ENCODE data around the gene EIF2D. TPM values are rescaled to one million over a fixed set of nuclear protein-coding genes. Genes with fewer than 3 reads are reported as not detected.

The EIF2D gene
- polyA plus RNA-seq, 2 of the 4 experiments (the other 2 are of a cell fraction) = 31.8 to 63.2 TPM

- DNase-seq (ENCODE audit: low read depth in 1 of 2, low spot score in 1 of 2) (peak; percentile 57 to 79), FAIRE-seq (no peak), ATAC-seq (peak; percentile 92 to 96)
- ChIA-PET POLR2A (interaction anchor here (0.6 kb wide), 1 partner anchor 46 kb away, joined by 4 read pairs; no protein-coding TSS in a partner anchor), CTCF (interaction anchor here (0.6 to 14.4 kb wide), 49 partner anchors 9 to 441 kb away, joined by 3 to 219 read pairs (median 5); partner anchors contain the start of genes EIF2D and IKBKE)
- TF ChIP-seq SREBF2 (IDR thresholded peaks at IDR 0.05) (no peak), KDM5A (IDR thresholded peaks at IDR 0.05) (no peak), PHF8 (IDR thresholded peaks at IDR 0.05; ENCODE audit: borderline replicate concordance, low read depth) (no peak), MYC (IDR thresholded peaks at IDR 0.05; ENCODE audit: borderline replicate concordance, low read length) (0 out of 2 replicates have a peak, but pooled peaks have one; percentile 33), HES2 (IDR thresholded peaks at IDR 0.05) (no peak), TFCP2L1 (CRISPR knock-in tag; IDR thresholded peaks at IDR 0.05) (no peak), EHMT2 (IDR thresholded peaks at IDR 0.05; ENCODE audit: low read depth) (no peak), JUN (IDR thresholded peaks at IDR 0.05) (no peak), BHLHE40 (IDR thresholded peaks at IDR 0.05; ENCODE audit: low read depth, low read length) (no peak), ZNF302 (CRISPR knock-in tag; IDR thresholded peaks at IDR 0.05) (no peak), SMC3 (IDR thresholded peaks at IDR 0.05) (peak; percentile 84), RAD21 (conservative IDR thresholded peaks at IDR 0.05 in 1 of 2, IDR thresholded peaks at IDR 0.05 in 1 of 2) (peak; percentile 64 to 72)
- TF ChIP-seq, protein P1, sequence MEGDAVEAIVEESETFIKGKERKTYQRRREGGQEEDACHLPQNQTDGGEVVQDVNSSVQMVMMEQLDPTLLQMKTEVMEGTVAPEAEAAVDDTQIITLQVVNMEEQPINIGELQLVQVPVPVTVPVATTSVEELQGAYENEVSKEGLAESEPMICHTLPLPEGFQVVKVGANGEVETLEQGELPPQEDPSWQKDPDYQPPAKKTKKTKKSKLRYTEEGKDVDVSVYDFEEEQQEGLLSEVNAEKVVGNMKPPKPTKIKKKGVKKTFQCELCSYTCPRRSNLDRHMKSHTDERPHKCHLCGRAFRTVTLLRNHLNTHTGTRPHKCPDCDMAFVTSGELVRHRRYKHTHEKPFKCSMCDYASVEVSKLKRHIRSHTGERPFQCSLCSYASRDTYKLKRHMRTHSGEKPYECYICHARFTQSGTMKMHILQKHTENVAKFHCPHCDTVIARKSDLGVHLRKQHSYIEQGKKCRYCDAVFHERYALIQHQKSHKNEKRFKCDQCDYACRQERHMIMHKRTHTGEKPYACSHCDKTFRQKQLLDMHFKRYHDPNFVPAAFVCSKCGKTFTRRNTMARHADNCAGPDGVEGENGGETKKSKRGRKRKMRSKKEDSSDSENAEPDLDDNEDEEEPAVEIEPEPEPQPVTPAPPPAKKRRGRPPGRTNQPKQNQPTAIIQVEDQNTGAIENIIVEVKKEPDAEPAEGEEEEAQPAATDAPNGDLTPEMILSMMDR (IDR thresholded peaks at IDR 0.05) = peak; percentile 85
- TF ChIP-seq, protein P2, sequence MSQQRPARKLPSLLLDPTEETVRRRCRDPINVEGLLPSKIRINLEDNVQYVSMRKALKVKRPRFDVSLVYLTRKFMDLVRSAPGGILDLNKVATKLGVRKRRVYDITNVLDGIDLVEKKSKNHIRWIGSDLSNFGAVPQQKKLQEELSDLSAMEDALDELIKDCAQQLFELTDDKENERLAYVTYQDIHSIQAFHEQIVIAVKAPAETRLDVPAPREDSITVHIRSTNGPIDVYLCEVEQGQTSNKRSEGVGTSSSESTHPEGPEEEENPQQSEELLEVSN (IDR thresholded peaks at IDR 0.05; ENCODE audit: borderline replicate concordance, low read depth) = no peak
- TF ChIP-seq, protein P3, sequence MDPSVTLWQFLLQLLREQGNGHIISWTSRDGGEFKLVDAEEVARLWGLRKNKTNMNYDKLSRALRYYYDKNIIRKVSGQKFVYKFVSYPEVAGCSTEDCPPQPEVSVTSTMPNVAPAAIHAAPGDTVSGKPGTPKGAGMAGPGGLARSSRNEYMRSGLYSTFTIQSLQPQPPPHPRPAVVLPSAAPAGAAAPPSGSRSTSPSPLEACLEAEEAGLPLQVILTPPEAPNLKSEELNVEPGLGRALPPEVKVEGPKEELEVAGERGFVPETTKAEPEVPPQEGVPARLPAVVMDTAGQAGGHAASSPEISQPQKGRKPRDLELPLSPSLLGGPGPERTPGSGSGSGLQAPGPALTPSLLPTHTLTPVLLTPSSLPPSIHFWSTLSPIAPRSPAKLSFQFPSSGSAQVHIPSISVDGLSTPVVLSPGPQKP (IDR thresholded peaks at IDR 0.05; ENCODE audit: low read depth, low read length) = no peak
- TF ChIP-seq, protein P4, sequence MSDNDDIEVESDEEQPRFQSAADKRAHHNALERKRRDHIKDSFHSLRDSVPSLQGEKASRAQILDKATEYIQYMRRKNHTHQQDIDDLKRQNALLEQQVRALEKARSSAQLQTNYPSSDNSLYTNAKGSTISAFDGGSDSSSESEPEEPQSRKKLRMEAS (IDR thresholded peaks at IDR 0.05) = peak; percentile 81
- TF ChIP-seq, protein P5, sequence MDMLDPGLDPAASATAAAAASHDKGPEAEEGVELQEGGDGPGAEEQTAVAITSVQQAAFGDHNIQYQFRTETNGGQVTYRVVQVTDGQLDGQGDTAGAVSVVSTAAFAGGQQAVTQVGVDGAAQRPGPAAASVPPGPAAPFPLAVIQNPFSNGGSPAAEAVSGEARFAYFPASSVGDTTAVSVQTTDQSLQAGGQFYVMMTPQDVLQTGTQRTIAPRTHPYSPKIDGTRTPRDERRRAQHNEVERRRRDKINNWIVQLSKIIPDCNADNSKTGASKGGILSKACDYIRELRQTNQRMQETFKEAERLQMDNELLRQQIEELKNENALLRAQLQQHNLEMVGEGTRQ (IDR thresholded peaks at IDR 0.05) = peak; percentile 71
- 9% methylated on average over 9 of the region's 9 CpGs for WGBS (ENCODE audit: missing lambda C conversion rate)
- H3K4me2 ChIP-seq = no peak overlapping the region
- no peaks in the 10 kb centered on the region for H3K4me1 ChIP-seq
- H3K4me3 ChIP-seq = no peak overlapping the region
- H3K27ac ChIP-seq = no peak overlapping the region
- no peaks in the 10 kb centered on the region for H3K9me3 ChIP-seq
Measured at GRCh38 chr1:206544562-206545257, 67.6 kb downstream of the EIF2D start.

Other genes starting within 250 kb of the EIF2D start
- gene IKBKE, start 142.0 kb downstream of the EIF2D start, polyA plus RNA-seq (2011; rRNA removed) = 6.3 and 6.4 TPM in 2 replicates
- 6.3 to 7.2 TPM (median 6.8 TPM) in 3 replicates for gene IKBKE, start 142.0 kb downstream of the EIF2D start, polyA plus RNA-seq (2017; fragmentation: RNase III; extraction: RNeasy Plus Mini Kit Qiagen cat#74134 plus additional on column Dnase treatment)
- gene RASSF5, start 104.9 kb downstream of the EIF2D start, polyA plus RNA-seq (2011; rRNA removed) = 2.0 and 2.2 TPM in 2 replicates
- gene RASSF5, start 104.9 kb downstream of the EIF2D start, polyA plus RNA-seq (2017; fragmentation: RNase III; extraction: RNeasy Plus Mini Kit Qiagen cat#74134 plus additional on column Dnase treatment) = 1.4 to 2.2 TPM (median 1.9 TPM) in 3 replicates
- gene DYRK3, start 23.1 kb upstream of the EIF2D start, polyA plus RNA-seq (2011; rRNA removed) = 7.3 and 9.3 TPM in 2 replicates
- 8.2 to 8.8 TPM (median 8.7 TPM) in 3 replicates for gene DYRK3, start 23.1 kb upstream of the EIF2D start, polyA plus RNA-seq (2017; fragmentation: RNase III; extraction: RNeasy Plus Mini Kit Qiagen cat#74134 plus additional on column Dnase treatment)
- gene MAPKAPK2, start 72.4 kb upstream of the EIF2D start, polyA plus RNA-seq (2011; rRNA removed) = 37.2 and 48.5 TPM in 2 replicates
- gene MAPKAPK2, start 72.4 kb upstream of the EIF2D start, polyA plus RNA-seq (2017; fragmentation: RNase III; extraction: RNeasy Plus Mini Kit Qiagen cat#74134 plus additional on column Dnase treatment) = 36.5 to 43.8 TPM (median 43.0 TPM) in 3 replicates
- gene IL19, start 158.3 kb upstream of the EIF2D start, polyA plus RNA-seq (2011; rRNA removed) = not detected in 2 replicates
- gene IL19, start 158.3 kb upstream of the EIF2D start, polyA plus RNA-seq (2017; fragmentation: RNase III; extraction: RNeasy Plus Mini Kit Qiagen cat#74134 plus additional on column Dnase treatment) = not detected in 3 replicates
- not detected in 2 replicates for gene IL10, start 160.0 kb upstream of the EIF2D start, polyA plus RNA-seq (2011; rRNA removed)
- not detected in 3 replicates for gene IL10, start 160.0 kb upstream of the EIF2D start, polyA plus RNA-seq (2017; fragmentation: RNase III; extraction: RNeasy Plus Mini Kit Qiagen cat#74134 plus additional on column Dnase treatment)